Gastrocnemius medialis (tissue), 4 donors: Measurements from ENCODE around the gene ARG2.

ENCODE experiments used
- CTCF ChIP-seq, 5 experiments: fragments of 450-650 bp in 3 of 5; fragments of 200-600 bp in 2 of 5; sonication (generic) in 2 of 5; IDR thresholded peaks in 4 of 5; conservative IDR thresholded peaks in 1 of 5; 1 replicate in 4 of 5; 2 replicates in 1 of 5; pipeline ENCODE4 v1.5.1; 2016 to 2019; ENCODE audit warnings: antibody characterized with exemption in 5 of 5, mild to moderate bottlenecking in 3 of 5, moderate library complexity in 3 of 5
- POLR2A ChIP-seq, 2 donors: fragments of 450-650 bp; IDR thresholded peaks; one replicate each; pipeline ENCODE4 v1.6.1; 2017; ENCODE audit warnings: antibody characterized with exemption in 2 of 2, mild to moderate bottlenecking in 2 of 2, moderate library complexity in 2 of 2

- TF ChIP-seq POLR2A (IDR thresholded peaks at IDR 0.05), result peak; percentile 45 to 63
- TF ChIP-seq CTCF (IDR thresholded peaks at IDR 0.05 in 4 of 5, conservative IDR thresholded peaks at IDR 0.05 in 1 of 5), result no peak
Measured at GRCh38 chr14:67695394-67695949, 75.8 kb downstream of the ARG2 start, which contains the start of gene RDH11.
